Neuronal stem cell (in vitro differentiated cells): Measurements from ENCODE around the gene SLC22A23.
A peak's percentile ranks its signal among the peaks of the same experiment; 100 is the strongest.
"Not testable (repeated sequence)": the region's sequence is repeated elsewhere in the genome, so short reads cannot be mapped to it uniquely, and the experiment has no call there.

ENCODE experiments used
- DNase-seq: peaks from one replicate; pipeline ENCODE4 v3.0.0-alpha.2; 2013; ENCODE audit warnings: low spot score
- H2AFZ ChIP-seq: one replicate; pipeline ENCODE4 v1.6.1; 2013; ENCODE audit warnings: mild to moderate bottlenecking, low read length, inconsistent platforms
- H2AK5ac ChIP-seq: 2 replicates; pipeline ENCODE4 v1.6.1; 2013; ENCODE audit warnings: low read depth, mild to moderate bottlenecking, inconsistent platforms, low read length, moderate library complexity, mixed read lengths
- H2BK120ac ChIP-seq: 2 replicates; pipeline ENCODE4 v1.6.1; 2013; ENCODE audit warnings: low read depth, mild to moderate bottlenecking, inconsistent platforms, low read length, moderate library complexity, mixed read lengths
- H2BK12ac ChIP-seq: one replicate; pipeline ENCODE4 v1.6.1; 2013; ENCODE audit warnings: low read length, inconsistent platforms
- H2BK15ac ChIP-seq: 2 replicates; pipeline ENCODE4 v1.6.1; 2013; ENCODE audit warnings: mild to moderate bottlenecking, low read length, inconsistent platforms, mixed read lengths
- H2BK5ac ChIP-seq: one replicate; pipeline ENCODE4 v1.6.1; 2013; ENCODE audit warnings: inconsistent platforms, mild to moderate bottlenecking, low read length, moderate library complexity
- H3K14ac ChIP-seq: one replicate; pipeline ENCODE4 v1.6.1; 2013; ENCODE audit warnings: low read length, inconsistent platforms
- H3K18ac ChIP-seq: 2 replicates; pipeline ENCODE4 v1.6.1; 2013; ENCODE audit warnings: low read length, inconsistent platforms
- H3K23ac ChIP-seq: 2 replicates; pipeline ENCODE4 v1.6.1; 2013; ENCODE audit warnings: low read depth, mild to moderate bottlenecking, mixed read lengths, low read length, inconsistent platforms; ENCODE audit not compliant: poor library complexity
- H3K27ac ChIP-seq: replicated peaks from 3 replicates; pipeline ENCODE4 v1.5.1; 2013; ENCODE audit warnings: low read length, inconsistent platforms
- H3K27me3 ChIP-seq, 3 experiments: 2 replicates each; pipeline ENCODE4 v1.6.1; 2013; ENCODE audit warnings: low read length in 3 of 3, mild to moderate bottlenecking in 2 of 3, inconsistent platforms in 1 of 3, low read depth in 1 of 3, mixed read lengths in 1 of 3, moderate library complexity in 1 of 3; ENCODE audit not compliant: control insufficient read depth in 3 of 3, insufficient read depth in 3 of 3
- H3K36me3 ChIP-seq, 2 donors: replicated peaks in 1 of 2; 2 replicates each; pipeline ENCODE4 v1.6.1; 2013; ENCODE audit warnings: low read length in 2 of 2; ENCODE audit not compliant: control insufficient read depth in 2 of 2, insufficient read depth in 2 of 2
- H3K4ac ChIP-seq: 2 replicates; pipeline ENCODE4 v1.6.1; 2013; ENCODE audit warnings: inconsistent platforms, mild to moderate bottlenecking, low read length, moderate library complexity
- H3K4me1 ChIP-seq, 2 donors: 1 replicate in 1 of 2; 2 replicates in 1 of 2; pipeline ENCODE4 v1.6.1; 2013; ENCODE audit warnings: low read length in 2 of 2, low read depth in 1 of 2; ENCODE audit not compliant: control insufficient read depth in 2 of 2, insufficient read depth in 1 of 2
- H3K4me2 ChIP-seq: one replicate; pipeline ENCODE4 v1.6.1; 2013; ENCODE audit warnings: mild to moderate bottlenecking, low read length, inconsistent platforms; ENCODE audit not compliant: insufficient read depth, poor library complexity, severe bottlenecking
- H3K4me3 ChIP-seq, 2 donors: 2 replicates each; pipeline ENCODE4 v1.5.1; 2013; ENCODE audit warnings: low read length in 2 of 2, mild to moderate bottlenecking in 2 of 2, inconsistent platforms in 1 of 2, moderate library complexity in 1 of 2
- H3K79me1 ChIP-seq: one replicate; pipeline ENCODE4 v1.6.1; 2013; ENCODE audit warnings: low read depth, mild to moderate bottlenecking, inconsistent platforms, low read length, moderate library complexity
- H3K9ac ChIP-seq: one replicate; pipeline ENCODE4 v1.6.1; 2013; ENCODE audit warnings: mild to moderate bottlenecking, low read depth, low read length, inconsistent platforms; ENCODE audit not compliant: poor library complexity
- H3K9me3 ChIP-seq, 2 donors: replicated peaks in 1 of 2; 2 replicates each; pipeline versions ENCODE3 to v1.6.1; 2013; ENCODE audit warnings: low read length in 2 of 2, mild to moderate bottlenecking in 2 of 2, inconsistent platforms in 1 of 2, low read depth in 1 of 2, mixed read lengths in 1 of 2, moderate library complexity in 1 of 2; ENCODE audit not compliant: control insufficient read depth in 2 of 2, insufficient read depth in 1 of 2
- H4K8ac ChIP-seq: one replicate; pipeline ENCODE4 v1.6.1; 2013; ENCODE audit warnings: low read depth, mild to moderate bottlenecking, inconsistent platforms, low read length, moderate library complexity
- H4K91ac ChIP-seq: one replicate; pipeline ENCODE4 v1.6.1; 2013; ENCODE audit warnings: low read length, low read depth, mild to moderate bottlenecking, inconsistent platforms; ENCODE audit not compliant: poor library complexity
- WGBS, 2 donors: extraction: QIAGEN DNeasy Blood & Tissue Kit; methylation state at CpG; one replicate each; pipeline ENCODE4 v1.1.7; 2013; ENCODE audit warnings: missing lambda C conversion rate in 2 of 2, mixed read lengths in 1 of 2; ENCODE audit not compliant: insufficient read length in 2 of 2, insufficient replicate concordance in 1 of 2; ENCODE audit errors: extremely low coverage in 2 of 2; 5-methylcytosine and 5-hydroxymethylcytosine counted together

SLC22A23 gene

GRCh38 chr6:3386374-3386857, 70.4 kb downstream of the SLC22A23 start:
- peaks cover 0 to 2% (median 0%) of the 10 kb centered on the region in 3 experiments for H3K27me3 ChIP-seq
- no peak overlapping the region for H3K27ac ChIP-seq
- peaks cover 0 to 14% of the 10 kb centered on the region in 2 donors for H3K9me3 ChIP-seq
- H4K8ac ChIP-seq = no peak overlapping the region
- no peak overlapping the region for H3K4me2 ChIP-seq
- H3K79me1 ChIP-seq = no peaks in the 10 kb centered on the region
- H3K18ac ChIP-seq = peak overlapping the region; percentile 55
- H2AK5ac ChIP-seq = peak overlapping the region; percentile 88
- no peak overlapping the region for H4K91ac ChIP-seq
- DNase-seq = no peak
- no peak overlapping the region for H3K4ac ChIP-seq
- H2BK12ac ChIP-seq = no peak overlapping the region
- no CpG with 5 or more reads among the region's 11 CpGs for WGBS, 2 donors
- H2BK120ac ChIP-seq = no peak overlapping the region
- H3K36me3 ChIP-seq = peaks cover 0 to 5% of the 10 kb centered on the region in 2 donors
- H3K4me3 ChIP-seq = no peak overlapping the region
- H3K14ac ChIP-seq = no peak overlapping the region
- H2AFZ ChIP-seq = no peak overlapping the region
- H3K9ac ChIP-seq = no peak overlapping the region
- peak overlapping the region; percentile 39 for H3K23ac ChIP-seq
- no peak overlapping the region for H2BK5ac ChIP-seq
- H2BK15ac ChIP-seq = peak overlapping the region; percentile 19
- H3K4me1 ChIP-seq = peaks cover 3 to 6% of the 10 kb centered on the region in 2 donors

- Histone ChIP-seq H3K18ac (no peak overlapping the region), H2BK15ac (no peak overlapping the region), H2BK12ac (no peak overlapping the region), H3K4ac (no peak overlapping the region), H3K23ac (no peak overlapping the region), H2AFZ (no peak overlapping the region), H3K14ac (no peak overlapping the region), H3K27ac (no peak overlapping the region), H3K4me3 (no peak overlapping the region), H3K4me2 (no peak overlapping the region), H2AK5ac (no peak overlapping the region), H3K4me1 (peaks cover 5 to 9% of the 10 kb centered on the region in 2 donors), H3K27me3 (peaks cover 0 to 2% (median 0%) of the 10 kb centered on the region in 3 experiments), H3K9me3 (peaks cover 0 to 14% of the 10 kb centered on the region in 2 donors), H3K9ac (no peak overlapping the region), H2BK120ac (no peak overlapping the region), H4K8ac (no peak overlapping the region), H4K91ac (no peak overlapping the region), H2BK5ac (no peak overlapping the region), H3K79me1 (no peaks in the 10 kb centered on the region), H3K36me3 (peaks cover 0 to 5% of the 10 kb centered on the region in 2 donors)
- WGBS, 2 donors = no CpG with 5 or more reads among the region's 6 CpGs
- DNase-seq = no peak
Observed at GRCh38 chr6:3385660-3386151, 71.1 kb downstream of the SLC22A23 start.

GRCh38 chr6:3385181-3385580, 71.7 kb downstream of the SLC22A23 start:
- WGBS, 2 donors = no CpG with 5 or more reads among the region's 4 CpGs
- Histone ChIP-seq H3K4me1 (peaks cover 5 to 10% of the 10 kb centered on the region in 2 donors), H3K9me3 (peaks cover 0 to 14% of the 10 kb centered on the region in 2 donors)
- not testable (repeated sequence) for H4K8ac ChIP-seq, H3K36me3 ChIP-seq, H2AK5ac ChIP-seq, H3K79me1 ChIP-seq, H3K18ac ChIP-seq, H2BK120ac ChIP-seq, H3K27me3 ChIP-seq, H3K27ac ChIP-seq, H3K9ac ChIP-seq, H3K23ac ChIP-seq, H4K91ac ChIP-seq, H3K4ac ChIP-seq, H2BK15ac ChIP-seq, H2AFZ ChIP-seq, H3K4me2 ChIP-seq, H2BK5ac ChIP-seq, H3K4me3 ChIP-seq, DNase-seq, H2BK12ac ChIP-seq, H3K14ac ChIP-seq

GRCh38 chr6:3384241-3385143, 72.4 kb downstream of the SLC22A23 start:
- no peak overlapping the region for H3K23ac ChIP-seq
- H2AK5ac ChIP-seq = no peak overlapping the region
- H3K4ac ChIP-seq = no peak overlapping the region
- H2BK5ac ChIP-seq = no peak overlapping the region
- peaks cover 0 to 2% (median 0%) of the 10 kb centered on the region in 3 experiments for H3K27me3 ChIP-seq
- H3K79me1 ChIP-seq = no peaks in the 10 kb centered on the region
- no CpG with 5 or more reads among the region's 9 CpGs for WGBS, 2 donors
- no peak for DNase-seq
- H3K36me3 ChIP-seq = peaks cover 0 to 5% of the 10 kb centered on the region in 2 donors
- no peak overlapping the region for H3K14ac ChIP-seq
- H4K8ac ChIP-seq = no peak overlapping the region
- no peak overlapping the region for H4K91ac ChIP-seq
- no peak overlapping the region for H2AFZ ChIP-seq
- no peak overlapping the region for H3K18ac ChIP-seq
- peaks cover 0 to 14% of the 10 kb centered on the region in 2 donors for H3K9me3 ChIP-seq
- no peak overlapping the region for H3K9ac ChIP-seq
- H2BK120ac ChIP-seq = no peak overlapping the region
- no peak overlapping the region for H2BK12ac ChIP-seq
- no peak overlapping the region for H2BK15ac ChIP-seq
- no peak overlapping the region for H3K4me3 ChIP-seq
- H3K4me1 ChIP-seq = peaks cover 9 to 10% of the 10 kb centered on the region in 2 donors
- no peak overlapping the region for H3K4me2 ChIP-seq
- no peak overlapping the region for H3K27ac ChIP-seq
